LNCAP (cell line): Measurements from ENCODE around the gene PCDH8.

Source experiments
- TF ChIP-seq, protein P1 (sequence below): fragments of 450-650 bp; IDR thresholded peaks from 2 replicates; pipeline ENCODE4 v1.5.1; 2017; ENCODE audit warnings: mild to moderate bottlenecking

Gene PCDH8

GRCh38 chr13:52832313-52832712 is 16.1 kb downstream of the PCDH8 start:
- TF ChIP-seq, protein P1, sequence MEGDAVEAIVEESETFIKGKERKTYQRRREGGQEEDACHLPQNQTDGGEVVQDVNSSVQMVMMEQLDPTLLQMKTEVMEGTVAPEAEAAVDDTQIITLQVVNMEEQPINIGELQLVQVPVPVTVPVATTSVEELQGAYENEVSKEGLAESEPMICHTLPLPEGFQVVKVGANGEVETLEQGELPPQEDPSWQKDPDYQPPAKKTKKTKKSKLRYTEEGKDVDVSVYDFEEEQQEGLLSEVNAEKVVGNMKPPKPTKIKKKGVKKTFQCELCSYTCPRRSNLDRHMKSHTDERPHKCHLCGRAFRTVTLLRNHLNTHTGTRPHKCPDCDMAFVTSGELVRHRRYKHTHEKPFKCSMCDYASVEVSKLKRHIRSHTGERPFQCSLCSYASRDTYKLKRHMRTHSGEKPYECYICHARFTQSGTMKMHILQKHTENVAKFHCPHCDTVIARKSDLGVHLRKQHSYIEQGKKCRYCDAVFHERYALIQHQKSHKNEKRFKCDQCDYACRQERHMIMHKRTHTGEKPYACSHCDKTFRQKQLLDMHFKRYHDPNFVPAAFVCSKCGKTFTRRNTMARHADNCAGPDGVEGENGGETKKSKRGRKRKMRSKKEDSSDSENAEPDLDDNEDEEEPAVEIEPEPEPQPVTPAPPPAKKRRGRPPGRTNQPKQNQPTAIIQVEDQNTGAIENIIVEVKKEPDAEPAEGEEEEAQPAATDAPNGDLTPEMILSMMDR: no peak

GRCh38 chr13:52830946-52831345 is 17.5 kb downstream of the PCDH8 start:
- TF ChIP-seq, protein P1: no peak

DNA sequence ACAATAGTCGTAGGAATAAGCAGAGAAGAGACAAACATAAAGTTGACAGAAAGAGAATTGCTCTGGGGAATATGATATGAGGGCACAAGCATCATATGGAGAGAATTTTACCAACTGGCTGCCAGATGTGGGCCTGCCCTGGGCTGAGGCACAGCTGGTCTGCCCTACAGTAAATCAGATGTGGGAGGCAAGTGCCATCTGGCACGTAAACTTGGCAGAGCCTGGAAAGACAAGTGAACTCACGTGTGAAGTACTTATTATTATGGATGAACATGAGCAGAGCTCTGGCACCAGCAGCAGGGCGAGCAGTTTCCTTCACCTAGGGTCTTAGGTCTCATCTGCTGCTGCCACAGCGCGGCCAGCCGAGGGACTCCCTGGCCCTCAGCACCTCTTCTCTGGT is 20.6 kb downstream of the PCDH8 start:
- TF ChIP-seq, protein P1: no peak

DNA sequence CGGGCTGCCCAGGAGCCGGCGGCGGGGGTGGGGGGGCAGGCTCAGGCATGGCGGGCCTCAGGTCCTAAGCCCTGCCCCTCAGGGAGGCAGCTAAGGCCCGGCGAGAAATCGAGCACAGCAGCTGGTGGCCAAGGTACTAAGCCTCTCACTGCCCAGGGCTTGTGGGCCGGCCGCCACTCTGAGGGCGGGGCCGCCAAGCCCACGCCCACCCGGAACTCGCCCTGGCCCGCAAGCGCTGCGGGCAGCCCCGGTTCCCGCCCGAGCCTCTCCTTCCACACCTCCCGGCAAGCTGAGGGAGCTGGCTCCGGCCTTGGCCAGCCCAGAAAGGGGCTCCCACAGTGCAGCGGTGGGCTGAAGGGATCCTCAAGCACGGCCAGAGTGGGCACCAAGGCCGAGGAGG is 33.1 kb downstream of the PCDH8 start:
- TF ChIP-seq, protein P1: no peak

GRCh38 chr13:52812941-52813340 is 35.5 kb downstream of the PCDH8 start:
- TF ChIP-seq, protein P1: no peak

GRCh38 chr13:52811841-52812240 is 36.6 kb downstream of the PCDH8 start:
- TF ChIP-seq, protein P1: no peak

DNA sequence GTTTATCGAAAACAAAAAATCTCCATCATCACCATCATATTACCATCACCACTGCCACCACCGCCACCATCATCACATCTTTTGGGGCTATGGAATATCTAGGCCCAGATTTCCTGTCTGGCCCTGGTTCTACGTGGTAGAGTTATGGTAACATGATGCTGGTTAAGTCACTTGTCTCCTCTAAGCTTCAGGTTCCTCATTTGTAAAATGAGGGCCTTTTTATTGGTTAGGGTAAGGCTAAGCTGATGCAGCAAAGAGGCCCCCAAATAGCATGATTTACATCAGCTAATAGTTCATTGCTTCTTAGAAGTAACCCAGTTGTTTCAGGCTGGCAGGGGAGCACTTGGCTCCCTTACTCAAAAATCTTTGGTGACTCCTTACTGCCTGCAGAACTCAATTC is 37.9 kb downstream of the PCDH8 start:
- TF ChIP-seq, protein P1: no peak

- TF ChIP-seq, protein P1: no peak
Observed at GRCh38 chr13:52810011-52810410, 38.4 kb downstream of the PCDH8 start.
